Measurements from ENCODE around the gene TBC1D22A.

Gene TBC1D22A

GRCh38 chr22:46856661-46857060 lies 94.2 kb downstream of the TBC1D22A start:
- no peak for DNase-seq (ENCODE audit: low read depth in 2 of 2, low spot score in 1 of 2)

- DNase-seq (ENCODE audit: low read depth in 2 of 2, low spot score in 1 of 2), result no peak
These were observed 94.9 kb downstream of the TBC1D22A start for GRCh38 chr22:46857142-46857884.

DNA sequence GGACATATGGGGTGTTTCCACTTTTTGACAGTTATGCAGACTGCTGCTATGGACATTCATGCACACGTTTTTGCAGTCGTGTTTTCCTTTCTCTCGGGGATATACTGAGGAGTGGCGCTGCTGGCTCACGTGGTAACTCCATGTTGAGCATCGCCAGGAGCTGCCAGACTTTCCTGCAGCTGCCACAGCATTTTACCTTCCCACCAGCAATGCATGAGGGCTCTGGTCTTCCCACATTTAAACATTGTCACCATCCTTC lies 95.4 kb downstream of the TBC1D22A start:
- no peak for DNase-seq (ENCODE audit: low read depth in 2 of 2, low spot score in 1 of 2)

GRCh38 chr22:46858181-46858771 lies 95.8 kb downstream of the TBC1D22A start:
- DNase-seq (ENCODE audit: low read depth in 2 of 2, low spot score in 1 of 2), result no peak

DNA sequence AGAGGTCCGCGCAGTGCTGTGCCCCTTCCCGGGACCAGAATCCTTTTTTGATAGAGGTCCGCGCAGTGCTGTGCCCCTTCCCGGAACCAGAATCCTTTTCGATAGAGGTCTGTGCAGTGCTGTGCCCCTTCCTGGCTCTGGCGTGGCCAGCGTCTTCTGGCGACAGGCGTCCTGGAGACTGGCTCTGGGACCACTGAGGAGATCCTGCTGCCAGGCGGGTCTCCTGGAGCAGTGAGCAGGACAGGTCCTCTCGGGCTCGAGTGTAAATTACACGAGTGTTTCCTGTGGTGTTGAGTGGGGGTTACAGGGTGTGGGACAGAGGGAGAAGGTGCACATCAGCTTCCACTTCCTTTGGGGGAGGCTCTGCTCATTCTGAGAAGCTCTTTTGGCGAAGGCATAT lies 98.1 kb downstream of the TBC1D22A start:
- DNase-seq (ENCODE audit: low read depth in 2 of 2, low spot score in 1 of 2), result no peak

- DNase-seq (ENCODE audit: low read depth in 2 of 2, low spot score in 1 of 2), result no peak
These were observed 99.3 kb downstream of the TBC1D22A start for GRCh38 chr22:46861468-46862367.

- no peak for DNase-seq (ENCODE audit: low read depth in 2 of 2, low spot score in 1 of 2)
These were observed 100.2 kb downstream of the TBC1D22A start for GRCh38 chr22:46862418-46863324.

DNA sequence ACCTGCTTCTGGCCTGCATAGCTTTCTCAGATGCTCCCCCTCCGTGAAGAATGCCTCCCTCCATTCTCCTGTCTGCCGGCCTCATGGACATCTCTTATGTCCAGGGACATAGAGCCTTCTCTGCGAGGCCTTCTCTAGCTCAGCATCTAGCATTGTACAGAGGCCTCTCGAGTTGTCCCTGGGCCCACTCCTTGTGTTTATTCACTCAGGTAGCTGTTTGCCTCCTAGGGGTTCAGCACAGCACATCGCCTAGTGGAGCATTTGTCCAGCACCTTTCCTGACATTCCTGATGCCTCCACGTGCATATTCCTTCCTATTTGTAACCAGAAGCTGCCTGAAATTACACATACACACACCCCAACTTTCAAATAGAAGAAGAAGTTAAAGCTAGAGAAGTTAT lies 101.3 kb downstream of the TBC1D22A start:
- DNase-seq (ENCODE audit: low read depth in 2 of 2, low spot score in 1 of 2), result no peak

- no peak for DNase-seq (ENCODE audit: low read depth in 2 of 2, low spot score in 1 of 2)
These were observed 102.0 kb downstream of the TBC1D22A start for GRCh38 chr22:46864314-46865051.

DNA sequence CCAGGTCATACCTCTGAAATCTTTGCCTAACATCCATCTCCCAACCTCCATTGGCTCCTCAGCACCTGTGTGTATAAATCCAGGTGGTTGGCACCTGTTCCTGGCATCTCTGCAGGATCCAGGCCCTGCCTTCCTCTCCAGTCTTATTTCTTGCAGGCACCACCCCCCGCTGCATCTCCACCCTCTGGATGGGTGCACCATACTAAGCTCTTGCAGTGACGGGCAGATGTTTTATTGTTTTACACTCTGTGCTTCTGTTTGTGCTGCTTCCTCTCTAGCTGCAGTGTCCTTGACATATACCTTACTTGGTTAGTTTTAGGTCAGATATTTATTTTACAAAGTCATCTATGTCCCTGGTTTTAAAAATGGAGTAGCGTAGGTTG lies 102.6 kb downstream of the TBC1D22A start:
- DNase-seq (ENCODE audit: low read depth in 2 of 2, low spot score in 1 of 2), result no peak

GRCh38 chr22:46865642-46866041 lies 103.2 kb downstream of the TBC1D22A start:
- no peak for DNase-seq (ENCODE audit: low read depth in 2 of 2, low spot score in 1 of 2)

GRCh38 chr22:46866591-46866990 lies 104.1 kb downstream of the TBC1D22A start:
- DNase-seq (ENCODE audit: low read depth in 2 of 2, low spot score in 1 of 2), result no peak

- DNase-seq (ENCODE audit: low read depth in 2 of 2, low spot score in 1 of 2), result no peak
These were observed 104.7 kb downstream of the TBC1D22A start for GRCh38 chr22:46867106-46867505.

DNA sequence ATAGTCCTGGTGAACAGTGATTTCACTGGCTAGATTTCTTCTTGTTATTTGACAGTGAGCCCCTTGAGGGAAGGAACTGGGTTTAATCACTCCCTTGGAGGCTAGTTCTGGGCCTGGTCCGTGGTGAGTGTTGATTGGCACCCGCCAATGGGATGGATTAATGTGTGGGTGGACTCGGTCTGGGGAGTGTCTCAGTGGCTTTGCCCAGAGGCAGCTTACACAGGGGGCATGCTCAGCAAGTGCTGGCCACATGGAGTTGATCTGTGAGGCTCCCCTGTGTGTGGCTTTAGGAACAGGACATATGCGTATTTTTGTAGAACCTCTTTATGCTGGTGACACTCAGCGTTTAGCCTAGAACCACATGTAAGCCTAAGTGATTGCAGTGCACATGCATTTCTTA lies 106.9 kb downstream of the TBC1D22A start:
- DNase-seq (ENCODE audit: low read depth in 2 of 2, low spot score in 1 of 2), result no peak

GRCh38 chr22:46869831-46870441 lies 107.5 kb downstream of the TBC1D22A start:
- DNase-seq (ENCODE audit: low read depth in 2 of 2, low spot score in 1 of 2), result no peak

DNA sequence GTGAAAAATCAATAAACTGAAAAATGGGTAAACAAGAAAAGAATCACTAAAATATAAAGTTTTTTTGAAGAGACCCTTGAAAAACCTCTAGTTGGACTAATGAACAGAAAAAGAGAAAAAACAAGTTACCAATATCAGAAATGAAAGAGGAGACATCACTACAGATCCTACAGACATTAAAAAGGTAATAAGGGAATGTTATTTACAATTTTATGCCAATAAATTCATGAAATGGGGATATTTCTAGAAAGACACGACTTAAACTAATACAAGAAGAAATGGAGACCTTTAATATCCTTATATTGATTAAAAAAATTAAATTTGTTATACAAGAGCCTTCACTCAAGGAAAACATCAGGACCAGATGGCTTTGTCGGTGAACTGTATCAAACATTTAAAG lies 109.4 kb downstream of the TBC1D22A start:
- no peak for DNase-seq (ENCODE audit: low read depth in 2 of 2, low spot score in 1 of 2)

GRCh38 chr22:46875089-46875488 lies 112.6 kb downstream of the TBC1D22A start:
- DNase-seq (ENCODE audit: low read depth in 2 of 2, low spot score in 1 of 2), result no peak

DNA sequence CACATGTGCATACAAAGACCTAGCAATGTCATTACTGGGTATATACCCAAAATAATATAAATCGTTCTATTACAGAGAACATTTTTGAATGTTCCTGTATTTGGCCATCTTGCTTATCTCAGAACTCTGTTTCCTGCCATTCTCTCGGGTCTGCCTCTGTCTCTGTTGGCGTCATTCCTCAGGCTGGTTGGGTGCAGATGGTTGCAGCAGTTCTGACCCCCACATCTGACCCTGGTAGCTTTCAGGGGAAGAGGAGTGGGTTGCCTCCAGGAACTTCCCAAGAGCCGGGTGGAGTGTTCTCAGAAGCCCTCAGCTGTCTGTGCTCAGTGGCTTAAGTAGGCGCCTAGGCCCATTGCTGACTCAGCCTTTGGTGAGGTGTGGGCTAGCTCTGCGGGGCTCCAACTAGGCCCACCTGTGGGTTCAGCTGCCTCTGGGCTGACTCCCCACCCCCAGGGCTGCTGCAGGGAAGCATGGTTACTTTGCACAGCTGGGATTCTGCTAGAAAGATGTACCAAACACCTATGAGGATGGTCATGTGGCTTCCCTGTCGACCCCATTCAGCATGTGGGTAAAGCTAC lies 114.0 kb downstream of the TBC1D22A start:
- DNase-seq (ENCODE audit: low read depth in 2 of 2, low spot score in 1 of 2), result no peak

- DNase-seq (ENCODE audit: low read depth in 2 of 2, low spot score in 1 of 2), result no peak
These were observed 115.9 kb downstream of the TBC1D22A start for GRCh38 chr22:46878191-46878948.
